ENCODE data around the gene TNNI3K.

The TNNI3K gene

GRCh38 chr1:74395571-74395970 lies 160.4 kb downstream of the TNNI3K start:
- DNase-seq: no peak

GRCh38 chr1:74396462-74396861 lies 161.3 kb downstream of the TNNI3K start:
- DNase-seq: no peak

GRCh38 chr1:74396933-74397332 lies 161.7 kb downstream of the TNNI3K start:
- no peak for DNase-seq

- no peak for DNase-seq
Measured at GRCh38 chr1:74399249-74399648, 164.1 kb downstream of the TNNI3K start.

- DNase-seq: no peak
Measured at GRCh38 chr1:74402873-74403272, 167.7 kb downstream of the TNNI3K start.

- DNase-seq: no peak
Measured at GRCh38 chr1:74403606-74404005, 168.4 kb downstream of the TNNI3K start.

GRCh38 chr1:74406759-74407158 lies 171.6 kb downstream of the TNNI3K start:
- DNase-seq: no peak

- no peak for DNase-seq
Measured at GRCh38 chr1:74407902-74408301, 172.7 kb downstream of the TNNI3K start.

GRCh38 chr1:74412244-74412643 lies 177.1 kb downstream of the TNNI3K start:
- no peak for DNase-seq

GRCh38 chr1:74415935-74416334 lies 180.7 kb downstream of the TNNI3K start:
- no peak for DNase-seq

- DNase-seq: no peak
Measured at GRCh38 chr1:74419611-74420010, 184.4 kb downstream of the TNNI3K start.

GRCh38 chr1:74420467-74420866 lies 185.3 kb downstream of the TNNI3K start:
- no peak for DNase-seq

GRCh38 chr1:74422421-74423292 lies 187.5 kb downstream of the TNNI3K start:
- no peak for DNase-seq

- no peak for DNase-seq
Measured at GRCh38 chr1:74423471-74423870, 188.3 kb downstream of the TNNI3K start.

- no peak for DNase-seq
Measured at GRCh38 chr1:74425676-74426075, 190.5 kb downstream of the TNNI3K start.

GRCh38 chr1:74426208-74426937 lies 191.2 kb downstream of the TNNI3K start:
- DNase-seq: no peak

- no peak for DNase-seq
Measured at GRCh38 chr1:74427681-74428080, 192.5 kb downstream of the TNNI3K start.

GRCh38 chr1:74429580-74429979 lies 194.4 kb downstream of the TNNI3K start:
- no peak for DNase-seq

- DNase-seq: no peak
Measured at GRCh38 chr1:74430342-74430934, 195.3 kb downstream of the TNNI3K start.

- DNase-seq: no peak
Measured at GRCh38 chr1:74431531-74431930, 196.3 kb downstream of the TNNI3K start.

GRCh38 chr1:74432325-74432724 lies 197.1 kb downstream of the TNNI3K start:
- no peak for DNase-seq

- DNase-seq: no peak
Measured at GRCh38 chr1:74434321-74434720, 199.1 kb downstream of the TNNI3K start.

- DNase-seq: no peak
Measured at GRCh38 chr1:74436078-74436477, 200.9 kb downstream of the TNNI3K start.

- no peak for DNase-seq
Measured at GRCh38 chr1:74437035-74437434, 201.8 kb downstream of the TNNI3K start.
